HEK293 (cell line): ENCODE data around the gene PIK3R1.

Experiments used
- KLF10 ChIP-seq: fragments of 450-650 bp; IDR thresholded peaks from 2 replicates; pipeline ENCODE4 v1.5.1; 2018; ENCODE audit warnings: missing biosample characterization, mild to moderate bottlenecking, missing genetic modification characterization
- KLF8 ChIP-seq: fragments of 450-650 bp; formaldehyde crosslinking; IDR thresholded peaks from 2 replicates; pipeline ENCODE4 v1.5.1; 2016; ENCODE audit warnings: missing biosample characterization, missing genetic modification characterization
- RBAK ChIP-seq: fragments of 450-650 bp; formaldehyde crosslinking; IDR thresholded peaks from 2 replicates; pipeline ENCODE4 v1.5.1; 2016; ENCODE audit warnings: missing biosample characterization, missing genetic modification characterization
- REPIN1 ChIP-seq: fragments of 450-650 bp; formaldehyde crosslinking; IDR thresholded peaks from 2 replicates; pipeline ENCODE4 v1.5.1; 2017; ENCODE audit warnings: missing biosample characterization, missing genetic modification characterization, low read depth
- SCRT1 ChIP-seq: fragments of 450-650 bp; formaldehyde crosslinking; IDR thresholded peaks from 2 replicates; pipeline ENCODE4 v1.5.1; 2016; ENCODE audit warnings: missing biosample characterization, missing genetic modification characterization, borderline replicate concordance
- SETDB1 ChIP-seq: IDR thresholded peaks from one replicate; pipeline ENCODE4 v1.6.1; 2017; ENCODE audit warnings: mild to moderate bottlenecking, low read length, moderate library complexity, mixed read lengths; ENCODE audit not compliant: insufficient read length
- SP3 ChIP-seq: fragments of 450-650 bp; formaldehyde crosslinking; IDR thresholded peaks from 2 replicates; pipeline ENCODE4 v1.5.1; 2016; ENCODE audit warnings: missing biosample characterization, missing genetic modification characterization
- SP7 ChIP-seq: fragments of 450-650 bp; formaldehyde crosslinking; IDR thresholded peaks from 2 replicates; pipeline ENCODE4 v1.5.1; 2016; ENCODE audit warnings: missing biosample characterization, missing genetic modification characterization
- TRIM28 ChIP-seq: IDR thresholded peaks from 2 replicates; pipeline ENCODE4 v1.6.1; 2011; ENCODE audit warnings: low read length, control low read depth, borderline replicate concordance
- ZIC2 ChIP-seq: fragments of 450-650 bp; formaldehyde crosslinking; IDR thresholded peaks from 2 replicates; pipeline ENCODE4 v1.5.1; 2016; ENCODE audit warnings: missing biosample characterization, missing genetic modification characterization
- ZNF133 ChIP-seq: fragments of 450-650 bp; formaldehyde crosslinking; IDR thresholded peaks from 2 replicates; pipeline ENCODE4 v1.5.1; 2016; ENCODE audit warnings: missing biosample characterization, missing genetic modification characterization
- ZNF155 ChIP-seq: fragments of 450-650 bp; formaldehyde crosslinking; IDR thresholded peaks from 2 replicates; pipeline ENCODE4 v1.5.1; 2016; ENCODE audit warnings: missing biosample characterization, missing genetic modification characterization
- ZNF311 ChIP-seq: fragments of 450-650 bp; formaldehyde crosslinking; IDR thresholded peaks from 2 replicates; pipeline ENCODE4 v1.5.1; 2017; ENCODE audit warnings: missing biosample characterization, missing genetic modification characterization, borderline replicate concordance
- ZNF341 ChIP-seq: fragments of 450-650 bp; formaldehyde crosslinking; IDR thresholded peaks from 2 replicates; pipeline ENCODE4; 2016; ENCODE audit warnings: low read depth, missing biosample characterization, missing genetic modification characterization
- ZNF354C ChIP-seq: fragments of 450-650 bp; formaldehyde crosslinking; IDR thresholded peaks from 2 replicates; pipeline ENCODE4 v1.5.1; 2016; ENCODE audit warnings: missing biosample characterization, missing genetic modification characterization, low read depth, borderline replicate concordance
- ZNF391 ChIP-seq: fragments of 450-650 bp; formaldehyde crosslinking; IDR thresholded peaks from 2 replicates; pipeline ENCODE4 v1.5.1; 2016; ENCODE audit warnings: low read depth, missing biosample characterization, missing genetic modification characterization, borderline replicate concordance
- ZNF404 ChIP-seq: fragments of 450-650 bp; formaldehyde crosslinking; IDR thresholded peaks from 2 replicates; pipeline ENCODE4 v1.5.1; 2017; ENCODE audit warnings: missing biosample characterization, missing genetic modification characterization
- ZNF416 ChIP-seq: fragments of 450-650 bp; formaldehyde crosslinking; IDR thresholded peaks from 2 replicates; pipeline ENCODE4 v1.5.1; 2016; ENCODE audit warnings: missing biosample characterization, missing genetic modification characterization
- ZNF48 ChIP-seq: fragments of 450-650 bp; formaldehyde crosslinking; IDR thresholded peaks from 2 replicates; pipeline ENCODE4 v1.5.1; 2016; ENCODE audit warnings: missing biosample characterization, missing genetic modification characterization
- ZNF514 ChIP-seq: fragments of 450-650 bp; formaldehyde crosslinking; IDR thresholded peaks from 2 replicates; pipeline ENCODE4 v1.5.1; 2016; ENCODE audit warnings: missing biosample characterization, missing genetic modification characterization
- ZNF549 ChIP-seq: fragments of 450-650 bp; IDR thresholded peaks from 2 replicates; pipeline ENCODE4 v1.5.1; 2018; ENCODE audit warnings: missing biosample characterization, missing genetic modification characterization, mild to moderate bottlenecking, inconsistent platforms, moderate library complexity
- ZNF555 ChIP-seq: fragments of 450-650 bp; formaldehyde crosslinking; conservative IDR thresholded peaks from 2 replicates; pipeline ENCODE4 v1.5.1; 2017; ENCODE audit warnings: missing biosample characterization, mild to moderate bottlenecking, missing genetic modification characterization, inconsistent platforms
- ZNF664 ChIP-seq: fragments of 450-650 bp; formaldehyde crosslinking; IDR thresholded peaks from 2 replicates; pipeline ENCODE4 v1.5.1; 2016; ENCODE audit warnings: missing biosample characterization, missing genetic modification characterization
- ZNF707 ChIP-seq: fragments of 450-650 bp; formaldehyde crosslinking; IDR thresholded peaks from 2 replicates; pipeline ENCODE4 v1.5.1; 2016; ENCODE audit warnings: missing biosample characterization, missing genetic modification characterization
- ZSCAN23 ChIP-seq: fragments of 450-650 bp; formaldehyde crosslinking; IDR thresholded peaks from 2 replicates; pipeline ENCODE4 v1.5.1; 2016; ENCODE audit warnings: missing biosample characterization, missing genetic modification characterization
- ZSCAN30 ChIP-seq: fragments of 450-650 bp; IDR thresholded peaks from 2 replicates; pipeline ENCODE4 v1.5.1; 2018; ENCODE audit warnings: missing biosample characterization, mild to moderate bottlenecking, missing genetic modification characterization, moderate library complexity
- TF ChIP-seq, protein P1 (sequence below): fragments of 450-650 bp; formaldehyde crosslinking; IDR thresholded peaks from 2 replicates; pipeline ENCODE4 v1.5.1; 2016; ENCODE audit warnings: missing biosample characterization, missing genetic modification characterization
- TF ChIP-seq, protein P2 (sequence below): IDR thresholded peaks from 2 replicates; pipeline ENCODE4 v1.6.1; 2011; ENCODE audit warnings: mild to moderate bottlenecking, low read depth, low read length, borderline replicate concordance
- TF ChIP-seq, protein P3 (sequence below): fragments of 450-650 bp; formaldehyde crosslinking; IDR thresholded peaks from 2 replicates; pipeline ENCODE4 v1.5.1; 2016; ENCODE audit warnings: missing biosample characterization, missing genetic modification characterization
- TF ChIP-seq, protein P4 (sequence below): fragments of 450-650 bp; formaldehyde crosslinking; conservative IDR thresholded peaks from 2 replicates; pipeline ENCODE4 v1.5.1; 2016; ENCODE audit warnings: low read depth, missing biosample characterization, missing genetic modification characterization
- TF ChIP-seq, protein P5 (sequence below): fragments of 450-650 bp; formaldehyde crosslinking; IDR thresholded peaks from 2 replicates; pipeline ENCODE4 v1.5.1; 2016; ENCODE audit warnings: missing biosample characterization, missing genetic modification characterization

Gene PIK3R1

DNA sequence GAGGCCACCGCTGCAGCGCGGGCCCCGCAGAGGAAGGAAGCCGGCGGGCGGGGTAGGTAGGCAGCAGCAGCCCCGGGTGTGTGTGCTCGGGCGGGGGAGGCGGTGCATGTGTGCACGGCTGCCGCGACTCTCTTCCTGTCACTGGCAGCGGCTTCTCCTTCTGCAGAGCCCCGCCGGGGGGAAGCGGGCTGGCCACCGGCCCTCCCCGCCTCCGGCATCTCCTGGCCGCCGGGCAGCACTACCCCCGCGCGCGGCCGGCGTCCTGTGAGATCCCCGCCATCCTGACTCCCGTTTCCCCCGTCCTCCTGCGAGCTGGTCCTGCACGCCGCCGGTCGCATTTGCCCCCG is 315 bp downstream of the PIK3R1 start (continued):
- TF ChIP-seq ZNF707 (tag by site-specific recombination): no peak
- TF ChIP-seq, protein P1, sequence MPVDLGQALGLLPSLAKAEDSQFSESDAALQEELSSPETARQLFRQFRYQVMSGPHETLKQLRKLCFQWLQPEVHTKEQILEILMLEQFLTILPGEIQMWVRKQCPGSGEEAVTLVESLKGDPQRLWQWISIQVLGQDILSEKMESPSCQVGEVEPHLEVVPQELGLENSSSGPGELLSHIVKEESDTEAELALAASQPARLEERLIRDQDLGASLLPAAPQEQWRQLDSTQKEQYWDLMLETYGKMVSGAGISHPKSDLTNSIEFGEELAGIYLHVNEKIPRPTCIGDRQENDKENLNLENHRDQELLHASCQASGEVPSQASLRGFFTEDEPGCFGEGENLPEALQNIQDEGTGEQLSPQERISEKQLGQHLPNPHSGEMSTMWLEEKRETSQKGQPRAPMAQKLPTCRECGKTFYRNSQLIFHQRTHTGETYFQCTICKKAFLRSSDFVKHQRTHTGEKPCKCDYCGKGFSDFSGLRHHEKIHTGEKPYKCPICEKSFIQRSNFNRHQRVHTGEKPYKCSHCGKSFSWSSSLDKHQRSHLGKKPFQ (tag by site-specific recombination): no peak
- TF ChIP-seq SCRT1 (tag by site-specific recombination): no peak
- TF ChIP-seq, protein P2, sequence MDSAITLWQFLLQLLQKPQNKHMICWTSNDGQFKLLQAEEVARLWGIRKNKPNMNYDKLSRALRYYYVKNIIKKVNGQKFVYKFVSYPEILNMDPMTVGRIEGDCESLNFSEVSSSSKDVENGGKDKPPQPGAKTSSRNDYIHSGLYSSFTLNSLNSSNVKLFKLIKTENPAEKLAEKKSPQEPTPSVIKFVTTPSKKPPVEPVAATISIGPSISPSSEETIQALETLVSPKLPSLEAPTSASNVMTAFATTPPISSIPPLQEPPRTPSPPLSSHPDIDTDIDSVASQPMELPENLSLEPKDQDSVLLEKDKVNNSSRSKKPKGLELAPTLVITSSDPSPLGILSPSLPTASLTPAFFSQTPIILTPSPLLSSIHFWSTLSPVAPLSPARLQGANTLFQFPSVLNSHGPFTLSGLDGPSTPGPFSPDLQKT: no peak
- TF ChIP-seq ZNF404 (tag by site-specific recombination): no peak
- no peak; the same call in 1 of the 2 replicates for TF ChIP-seq ZNF133
- TF ChIP-seq ZSCAN30: peak; percentile 1; the same call in 1 of the 2 replicates
- no peak for TF ChIP-seq ZNF664
- TF ChIP-seq SETDB1: no peak
- no peak for TF ChIP-seq SP3 (tag by site-specific recombination)
- TF ChIP-seq, protein P3, sequence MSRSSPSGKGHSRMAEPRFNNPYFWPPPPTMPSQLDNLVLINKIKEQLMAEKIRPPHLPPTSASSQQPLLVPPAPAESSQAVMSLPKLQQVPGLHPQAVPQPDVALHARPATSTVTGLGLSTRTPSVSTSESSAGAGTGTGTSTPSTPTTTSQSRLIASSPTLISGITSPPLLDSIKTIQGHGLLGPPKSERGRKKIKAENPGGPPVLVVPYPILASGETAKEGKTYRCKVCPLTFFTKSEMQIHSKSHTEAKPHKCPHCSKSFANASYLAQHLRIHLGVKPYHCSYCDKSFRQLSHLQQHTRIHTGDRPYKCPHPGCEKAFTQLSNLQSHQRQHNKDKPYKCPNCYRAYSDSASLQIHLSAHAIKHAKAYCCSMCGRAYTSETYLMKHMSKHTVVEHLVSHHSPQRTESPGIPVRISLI (tag by site-specific recombination): no peak
- no peak for TF ChIP-seq ZNF514 (tag by site-specific recombination)
- no peak for TF ChIP-seq ZIC2
- TF ChIP-seq ZNF155: no peak
- TF ChIP-seq SP7 (tag by site-specific recombination): peak; percentile 53; the same call in 1 of the 2 replicates
- no peak for TF ChIP-seq REPIN1 (tag by site-specific recombination)
- TF ChIP-seq, protein P4, sequence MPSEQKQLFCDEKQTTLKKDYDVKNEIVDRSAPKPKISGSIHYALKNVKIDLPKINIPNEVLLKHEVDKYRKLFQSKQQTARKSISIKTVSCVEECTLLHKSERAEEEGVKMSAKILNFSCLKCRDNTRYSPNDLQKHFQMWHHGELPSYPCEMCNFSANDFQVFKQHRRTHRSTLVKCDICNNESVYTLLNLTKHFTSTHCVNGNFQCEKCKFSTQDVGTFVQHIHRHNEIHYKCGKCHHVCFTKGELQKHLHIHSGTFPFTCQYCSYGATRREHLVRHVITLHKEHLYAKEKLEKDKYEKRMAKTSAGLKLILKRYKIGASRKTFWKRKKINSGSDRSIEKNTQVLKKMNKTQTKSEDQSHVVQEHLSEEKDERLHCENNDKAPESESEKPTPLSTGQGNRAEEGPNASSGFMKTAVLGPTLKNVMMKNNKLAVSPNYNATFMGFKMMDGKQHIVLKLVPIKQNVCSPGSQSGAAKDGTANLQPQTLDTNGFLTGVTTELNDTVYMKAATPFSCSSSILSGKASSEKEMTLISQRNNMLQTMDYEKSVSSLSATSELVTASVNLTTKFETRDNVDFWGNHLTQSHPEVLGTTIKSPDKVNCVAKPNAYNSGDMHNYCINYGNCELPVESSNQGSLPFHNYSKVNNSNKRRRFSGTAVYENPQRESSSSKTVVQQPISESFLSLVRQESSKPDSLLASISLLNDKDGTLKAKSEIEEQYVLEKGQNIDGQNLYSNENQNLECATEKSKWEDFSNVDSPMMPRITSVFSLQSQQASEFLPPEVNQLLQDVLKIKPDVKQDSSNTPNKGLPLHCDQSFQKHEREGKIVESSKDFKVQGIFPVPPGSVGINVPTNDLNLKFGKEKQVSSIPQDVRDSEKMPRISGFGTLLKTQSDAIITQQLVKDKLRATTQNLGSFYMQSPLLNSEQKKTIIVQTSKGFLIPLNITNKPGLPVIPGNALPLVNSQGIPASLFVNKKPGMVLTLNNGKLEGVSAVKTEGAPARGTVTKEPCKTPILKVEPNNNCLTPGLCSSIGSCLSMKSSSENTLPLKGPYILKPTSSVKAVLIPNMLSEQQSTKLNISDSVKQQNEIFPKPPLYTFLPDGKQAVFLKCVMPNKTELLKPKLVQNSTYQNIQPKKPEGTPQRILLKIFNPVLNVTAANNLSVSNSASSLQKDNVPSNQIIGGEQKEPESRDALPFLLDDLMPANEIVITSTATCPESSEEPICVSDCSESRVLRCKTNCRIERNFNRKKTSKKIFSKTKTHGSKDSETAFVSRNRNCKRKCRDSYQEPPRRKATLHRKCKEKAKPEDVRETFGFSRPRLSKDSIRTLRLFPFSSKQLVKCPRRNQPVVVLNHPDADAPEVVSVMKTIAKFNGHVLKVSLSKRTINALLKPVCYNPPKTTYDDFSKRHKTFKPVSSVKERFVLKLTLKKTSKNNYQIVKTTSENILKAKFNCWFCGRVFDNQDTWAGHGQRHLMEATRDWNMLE (tag by site-specific recombination): no peak
- TF ChIP-seq ZNF391 (tag by site-specific recombination): peak; percentile 35; the same call in 1 of the 2 replicates
- no peak for TF ChIP-seq ZNF555
- peak; percentile 60; the same call in 1 of the 2 replicates for TF ChIP-seq ZNF341 (tag by site-specific recombination)
- TF ChIP-seq ZNF354C (tag by site-specific recombination): no peak
- no peak for TF ChIP-seq ZNF416 (tag by site-specific recombination)
- no peak for TF ChIP-seq RBAK (tag by site-specific recombination)
- TF ChIP-seq TRIM28: no peak
- TF ChIP-seq KLF8: no peak; the same call in 1 of the 2 replicates
- TF ChIP-seq, protein P5, sequence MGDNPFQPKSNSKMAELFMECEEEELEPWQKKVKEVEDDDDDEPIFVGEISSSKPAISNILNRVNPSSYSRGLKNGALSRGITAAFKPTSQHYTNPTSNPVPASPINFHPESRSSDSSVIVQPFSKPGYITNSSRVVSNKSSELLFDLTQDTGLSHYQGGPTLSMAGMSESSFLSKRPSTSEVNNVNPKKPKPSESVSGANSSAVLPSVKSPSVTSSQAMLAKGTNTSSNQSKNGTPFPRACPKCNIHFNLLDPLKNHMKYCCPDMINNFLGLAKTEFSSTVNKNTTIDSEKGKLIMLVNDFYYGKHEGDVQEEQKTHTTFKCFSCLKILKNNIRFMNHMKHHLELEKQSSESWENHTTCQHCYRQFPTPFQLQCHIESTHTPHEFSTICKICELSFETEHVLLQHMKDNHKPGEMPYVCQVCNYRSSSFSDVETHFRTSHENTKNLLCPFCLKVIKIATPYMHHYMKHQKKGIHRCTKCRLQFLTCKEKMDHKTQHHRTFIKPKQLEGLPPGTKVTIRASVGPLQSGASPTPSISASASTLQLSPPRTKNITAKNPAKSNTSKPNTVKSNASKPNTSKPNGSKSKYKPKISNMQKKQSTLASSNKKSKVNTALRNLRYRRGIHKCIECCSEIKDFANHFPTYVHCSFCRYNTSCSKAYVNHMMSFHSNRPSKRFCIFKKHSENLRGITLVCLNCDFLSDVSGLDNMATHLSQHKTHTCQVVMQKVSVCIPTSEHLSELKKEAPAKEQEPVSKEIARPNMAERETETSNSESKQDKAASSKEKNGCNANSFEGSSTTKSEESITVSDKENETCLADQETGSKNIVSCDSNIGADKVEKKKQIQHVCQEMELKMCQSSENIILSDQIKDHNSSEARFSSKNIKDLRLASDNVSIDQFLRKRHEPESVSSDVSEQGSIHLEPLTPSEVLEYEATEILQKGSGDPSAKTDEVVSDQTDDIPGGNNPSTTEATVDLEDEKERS (tag by site-specific recombination): no peak
- no peak for TF ChIP-seq ZNF311
- TF ChIP-seq ZSCAN23 (tag by site-specific recombination): 0 out of 2 replicates have a peak, but pooled peaks have one; percentile 8
- no peak for TF ChIP-seq ZNF48 (tag by site-specific recombination)
- TF ChIP-seq ZNF549 (tag by site-specific recombination): no peak
- no peak for TF ChIP-seq KLF10 (tag by site-specific recombination)
